GM08714 (cell line): ENCODE measurements around the gene ENDOG.
A peak's percentile ranks its signal among the peaks of the same experiment; 100 is the strongest.

Experiments
- H3K4me3 ChIP-seq: fragments of 200-500 bp; sonication (Bioruptor generic); 2 replicates; pipeline ENCODE4 v1.5.1; 2014; ENCODE audit warnings: mild to moderate bottlenecking, low read length, inconsistent platforms
- ZNF274 ChIP-seq: IDR thresholded peaks from 2 replicates; pipeline ENCODE4 v1.6.1; 2012; ENCODE audit warnings: mild to moderate bottlenecking, low read depth, low read length

Gene ENDOG

DNA sequence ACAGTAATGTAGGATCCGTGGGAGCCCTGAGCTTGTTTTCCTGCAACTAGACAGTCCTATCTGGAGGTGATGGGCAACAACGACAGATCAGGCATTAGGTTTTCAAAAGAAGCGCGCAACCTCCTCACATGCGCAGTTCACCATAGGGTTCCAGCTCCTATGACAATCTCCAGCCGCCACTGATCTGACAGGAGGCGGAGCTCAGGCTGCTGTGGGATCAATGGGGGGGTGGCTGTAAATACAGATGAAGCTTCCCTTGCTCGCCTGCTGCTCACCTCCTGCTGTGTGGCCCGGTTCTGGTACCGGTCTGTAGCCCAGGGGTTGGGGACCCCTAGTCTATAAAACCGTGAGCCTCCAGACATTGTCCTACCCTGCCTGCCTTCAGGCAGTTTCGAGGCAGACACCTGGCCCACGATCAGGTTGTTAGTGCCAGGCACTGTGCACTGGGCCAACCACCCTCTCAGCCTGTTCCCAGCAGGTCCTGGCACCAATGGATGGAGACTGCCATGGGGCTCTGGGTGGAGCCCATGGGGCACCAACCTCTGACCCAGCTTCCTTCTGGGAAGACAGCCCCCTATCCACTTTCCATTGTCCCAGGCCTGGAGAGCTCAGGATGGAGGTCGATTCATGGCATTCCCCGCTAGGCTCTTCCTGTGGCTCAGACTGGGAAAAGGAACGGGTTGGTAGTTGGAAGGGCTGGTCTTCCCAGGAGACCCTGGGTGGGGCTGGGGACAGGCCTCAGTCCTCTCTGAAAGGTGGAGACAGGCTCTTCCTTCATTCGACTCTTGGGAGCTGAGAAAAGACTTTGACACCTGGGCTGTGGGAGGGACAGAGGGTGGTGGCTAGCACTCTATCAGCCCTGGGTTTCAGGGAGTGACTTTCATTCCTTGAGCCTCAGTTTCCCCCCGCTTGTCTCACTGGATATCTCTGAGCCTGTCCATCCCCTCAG lies 1.7 kb downstream of the ENDOG start:
- no peak for TF ChIP-seq ZNF274
- H3K4me3 ChIP-seq: no peak overlapping the region

DNA sequence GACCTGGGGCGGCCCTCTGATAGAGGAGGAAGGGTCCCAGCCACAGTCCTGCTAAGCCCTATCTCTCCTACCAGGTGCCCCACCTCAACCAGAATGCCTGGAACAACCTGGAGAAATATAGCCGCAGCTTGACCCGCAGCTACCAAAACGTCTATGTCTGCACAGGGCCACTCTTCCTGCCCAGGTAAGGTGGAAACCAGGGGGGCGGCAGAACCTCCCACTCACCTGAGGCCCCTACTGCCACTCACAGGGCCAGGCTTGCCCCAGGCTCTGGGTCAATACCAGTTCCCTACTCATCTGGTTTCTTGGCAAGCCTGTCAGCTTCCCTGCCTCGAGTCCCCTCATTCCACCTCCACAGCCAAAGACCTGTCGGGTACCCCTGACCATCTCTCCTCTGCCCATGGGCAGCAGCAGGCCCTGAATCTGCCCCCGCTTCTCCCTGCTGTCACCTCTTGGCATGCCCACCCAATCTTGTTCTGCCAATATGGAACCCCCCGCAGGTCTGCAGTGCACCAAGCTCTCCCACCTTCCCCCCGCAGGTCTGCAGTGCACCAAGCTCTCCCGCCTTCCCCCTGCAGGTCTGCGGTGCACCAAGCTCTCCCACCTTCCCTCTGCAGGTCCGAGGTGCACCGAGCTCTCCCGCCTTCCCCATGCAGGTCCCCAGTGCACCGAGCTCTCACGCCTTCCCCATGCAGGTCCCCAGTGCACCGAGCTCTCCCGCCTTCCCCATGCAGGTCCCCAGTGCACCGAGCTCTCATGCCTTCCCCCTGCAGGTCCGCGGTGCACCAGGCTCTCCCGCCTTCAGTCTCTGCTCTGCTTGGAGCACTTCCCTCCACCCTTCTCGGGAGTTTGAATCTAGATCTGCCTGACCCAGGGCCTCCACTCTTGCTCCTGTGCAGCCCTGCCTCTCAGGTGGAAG lies 2.6 kb downstream of the ENDOG start:
- no peak overlapping the region for H3K4me3 ChIP-seq
- no peak for TF ChIP-seq ZNF274

DNA sequence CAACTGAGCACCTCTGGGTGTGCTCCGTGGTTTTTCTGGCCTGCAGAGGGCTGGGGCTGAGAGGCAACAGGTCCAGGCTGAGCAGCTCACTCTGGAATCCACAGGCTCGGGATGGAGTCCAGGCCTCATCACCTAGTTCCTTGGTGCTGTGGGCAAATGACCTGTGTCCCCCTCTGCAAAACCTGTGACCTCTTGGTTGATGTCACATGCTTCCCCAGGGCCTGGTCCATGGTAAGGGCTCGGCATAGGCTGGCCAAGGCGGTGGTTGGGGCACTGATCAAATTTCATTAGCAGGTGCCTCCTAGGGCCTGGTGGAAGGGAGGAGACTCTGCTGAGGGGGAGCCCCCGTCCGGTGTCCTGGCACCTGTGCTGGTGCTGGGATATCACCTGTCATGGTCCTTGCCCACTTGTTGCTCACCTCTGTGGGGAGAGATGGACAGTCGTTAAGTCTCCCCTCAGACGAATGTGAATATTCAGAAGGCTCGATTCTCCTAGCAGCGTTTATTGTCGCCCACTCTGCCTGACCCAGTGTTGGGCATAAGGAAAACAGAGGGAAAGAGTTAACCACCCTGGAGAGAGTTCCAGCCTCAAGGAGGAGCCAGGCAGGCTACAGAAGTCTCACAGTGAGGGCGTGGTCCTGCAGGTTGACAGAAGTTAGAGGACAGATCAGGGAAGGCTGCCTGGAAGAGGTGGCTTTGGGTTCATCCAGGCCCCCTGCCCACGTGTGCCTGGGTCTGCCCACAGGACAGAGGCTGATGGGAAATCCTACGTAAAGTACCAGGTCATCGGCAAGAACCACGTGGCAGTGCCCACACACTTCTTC lies 3.5 kb downstream of the ENDOG start:
- no peak overlapping the region for H3K4me3 ChIP-seq
- no peak for TF ChIP-seq ZNF274

DNA sequence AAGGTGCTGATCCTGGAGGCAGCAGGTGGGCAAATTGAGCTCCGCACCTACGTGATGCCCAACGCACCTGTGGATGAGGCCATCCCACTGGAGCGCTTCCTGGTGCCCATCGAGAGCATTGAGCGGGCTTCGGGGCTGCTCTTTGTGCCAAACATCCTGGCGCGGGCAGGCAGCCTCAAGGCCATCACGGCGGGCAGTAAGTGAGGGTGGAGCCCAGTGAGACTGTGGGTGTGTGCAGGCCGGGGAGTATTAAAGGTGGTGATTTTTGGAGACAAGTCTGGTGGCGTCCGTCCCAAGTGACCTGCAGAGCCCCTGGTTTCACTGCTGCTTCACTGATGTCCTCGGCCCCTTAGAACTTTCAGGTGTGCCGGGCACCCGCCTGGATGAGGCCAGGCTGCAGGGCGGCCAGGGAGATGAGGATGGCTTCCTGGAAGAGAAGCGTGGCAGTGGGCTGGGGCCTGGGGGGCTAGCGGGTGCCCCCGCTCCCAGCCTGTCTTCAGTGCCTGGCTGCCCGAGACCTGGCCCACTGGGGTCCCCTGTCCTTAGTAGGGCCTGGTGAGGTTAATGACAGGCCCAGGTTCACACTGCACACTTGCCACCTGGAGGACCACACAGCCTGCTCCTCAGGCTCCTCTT lies 4.2 kb downstream of the ENDOG start:
- TF ChIP-seq ZNF274: no peak
- H3K4me3 ChIP-seq: no peak overlapping the region

DNA sequence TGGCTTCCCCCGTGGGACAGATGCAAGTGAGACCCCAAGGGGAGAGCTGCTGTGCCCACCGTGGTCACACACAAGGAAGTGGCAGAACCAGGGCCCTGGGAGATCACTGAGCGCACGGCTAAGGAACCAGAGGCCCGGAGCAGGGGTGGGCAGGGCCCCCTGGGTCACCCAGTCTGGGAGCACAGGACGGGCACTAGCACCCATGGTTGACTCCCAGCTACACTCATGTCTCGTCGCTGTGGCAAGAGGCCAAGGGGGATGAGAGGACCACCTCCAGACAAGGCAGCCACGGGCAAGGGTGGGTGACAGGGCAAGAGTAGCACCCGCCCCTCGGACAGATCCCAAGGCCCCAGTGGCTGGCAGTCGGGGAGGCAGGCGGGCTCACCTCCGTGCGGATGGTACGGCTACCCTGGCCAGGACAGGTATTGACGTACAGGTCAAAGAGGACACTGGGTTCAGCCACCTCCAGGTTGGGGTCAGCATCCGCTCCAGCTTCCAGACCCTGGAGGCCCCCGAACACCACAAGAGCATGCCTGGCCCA lies 5.1 kb downstream of the ENDOG start:
- no peak overlapping the region for H3K4me3 ChIP-seq
- no peak for TF ChIP-seq ZNF274

DNA sequence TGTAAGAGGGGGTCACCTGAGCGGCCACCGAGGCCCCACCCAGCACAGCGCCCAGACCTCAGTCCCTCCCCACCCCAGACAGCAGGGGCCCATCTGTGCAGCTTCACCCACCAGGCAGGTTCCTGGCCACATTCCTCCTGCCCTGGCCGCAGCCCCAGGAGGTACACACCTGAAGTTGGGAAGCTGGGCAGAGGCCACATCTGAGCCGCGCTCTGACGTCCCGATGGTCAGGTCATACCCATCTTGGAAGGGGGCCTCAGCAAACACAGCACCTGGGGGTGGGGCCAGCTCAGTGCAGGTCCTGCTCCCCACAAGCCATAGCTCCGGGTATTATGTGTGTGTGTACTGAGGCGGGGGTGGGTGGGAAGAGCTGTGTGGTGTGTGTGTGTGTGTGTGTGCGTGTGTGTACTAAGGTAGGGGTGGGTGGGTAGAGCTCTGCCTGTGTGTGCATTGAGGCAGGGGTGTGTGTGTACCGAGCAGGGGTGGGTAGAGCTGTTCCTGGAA lies 5.7 kb downstream of the ENDOG start:
- TF ChIP-seq ZNF274: no peak
- no peak overlapping the region for H3K4me3 ChIP-seq

DNA sequence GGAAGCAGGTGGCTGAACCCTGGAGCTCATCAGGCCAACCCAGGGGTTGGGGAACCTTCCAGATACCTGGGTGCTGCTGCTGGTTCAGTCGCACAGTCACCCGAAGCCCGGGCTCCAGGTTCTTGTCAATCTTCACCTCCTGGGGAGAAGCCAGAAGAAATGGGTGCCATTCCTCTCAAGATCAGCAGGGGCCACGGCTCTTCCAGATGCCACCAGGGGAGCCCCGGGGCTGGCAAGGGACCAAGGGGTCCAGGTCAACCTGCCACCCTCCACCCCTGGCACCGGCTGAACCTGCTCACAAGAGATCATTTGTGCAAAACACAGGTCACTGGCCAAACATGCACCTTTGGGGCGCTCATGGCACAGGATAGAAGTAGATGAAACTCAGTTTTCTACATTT lies 6.6 kb downstream of the ENDOG start:
- TF ChIP-seq ZNF274: no peak
- no peak overlapping the region for H3K4me3 ChIP-seq

DNA sequence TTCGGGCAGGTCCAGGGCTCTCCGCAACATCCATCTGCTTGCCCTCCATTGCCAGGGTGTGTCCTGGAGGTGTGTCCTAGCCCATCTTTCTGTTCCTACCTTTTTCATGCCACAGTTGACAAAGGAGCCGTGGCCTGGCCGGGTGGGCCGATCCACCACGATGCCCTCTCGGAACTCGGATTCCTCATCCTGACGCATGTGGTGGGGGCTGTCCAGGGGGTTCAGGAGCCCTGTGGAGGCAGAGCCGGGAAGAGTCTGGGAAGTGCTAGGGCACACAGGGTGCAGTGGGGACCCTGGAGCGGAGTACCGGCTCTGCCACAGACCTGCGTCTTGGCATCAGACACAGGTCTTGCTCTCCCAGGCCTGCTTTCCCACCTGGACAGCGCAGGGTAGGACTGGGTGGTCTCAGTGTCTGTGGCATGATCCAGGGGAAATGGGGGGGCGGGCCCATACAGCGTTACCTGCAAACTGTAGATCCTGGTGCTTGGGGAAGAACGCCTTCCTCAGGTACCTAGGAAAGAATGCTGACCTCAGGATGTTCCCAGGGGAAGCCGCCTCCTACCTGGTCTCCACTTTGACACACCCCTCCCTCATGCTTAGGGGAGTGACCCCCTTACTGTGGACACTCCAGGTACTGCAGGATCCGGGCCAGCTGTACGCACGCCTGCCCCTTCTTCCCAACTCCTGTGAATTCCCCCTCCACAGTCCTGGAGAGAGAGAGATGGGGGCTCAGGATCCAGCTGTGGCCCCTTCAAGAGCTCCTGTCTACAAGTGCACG lies 7.8 kb downstream of the ENDOG start:
- H3K4me3 ChIP-seq: no peak overlapping the region

DNA sequence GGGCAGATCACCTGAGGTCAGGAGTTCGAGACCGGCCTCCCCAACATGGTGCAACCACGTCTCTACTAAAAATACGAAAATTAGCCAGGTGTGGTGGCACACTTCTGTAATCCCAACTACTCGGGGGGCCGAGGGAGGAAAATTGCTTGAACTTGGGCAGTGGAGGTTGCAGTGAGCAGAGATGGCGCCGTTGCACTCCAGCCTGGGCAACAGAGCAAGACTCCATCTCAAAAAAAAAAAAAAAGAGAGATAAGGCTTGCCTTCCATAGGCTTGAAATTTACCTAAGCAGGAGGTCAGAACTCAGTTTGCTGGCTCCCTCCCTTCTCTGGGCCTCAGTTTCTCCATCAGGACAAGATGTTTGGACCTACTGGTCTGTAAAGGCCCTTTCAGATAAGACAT lies 10.0 kb downstream of the ENDOG start:
- TF ChIP-seq ZNF274: no peak
- H3K4me3 ChIP-seq: peak overlapping the region; percentile 82; the same call in 1 of the 2 replicates

More for the DNA sequence above, 7.8 kb downstream of the ENDOG start:
- TF ChIP-seq ZNF274: no peak

DNA sequence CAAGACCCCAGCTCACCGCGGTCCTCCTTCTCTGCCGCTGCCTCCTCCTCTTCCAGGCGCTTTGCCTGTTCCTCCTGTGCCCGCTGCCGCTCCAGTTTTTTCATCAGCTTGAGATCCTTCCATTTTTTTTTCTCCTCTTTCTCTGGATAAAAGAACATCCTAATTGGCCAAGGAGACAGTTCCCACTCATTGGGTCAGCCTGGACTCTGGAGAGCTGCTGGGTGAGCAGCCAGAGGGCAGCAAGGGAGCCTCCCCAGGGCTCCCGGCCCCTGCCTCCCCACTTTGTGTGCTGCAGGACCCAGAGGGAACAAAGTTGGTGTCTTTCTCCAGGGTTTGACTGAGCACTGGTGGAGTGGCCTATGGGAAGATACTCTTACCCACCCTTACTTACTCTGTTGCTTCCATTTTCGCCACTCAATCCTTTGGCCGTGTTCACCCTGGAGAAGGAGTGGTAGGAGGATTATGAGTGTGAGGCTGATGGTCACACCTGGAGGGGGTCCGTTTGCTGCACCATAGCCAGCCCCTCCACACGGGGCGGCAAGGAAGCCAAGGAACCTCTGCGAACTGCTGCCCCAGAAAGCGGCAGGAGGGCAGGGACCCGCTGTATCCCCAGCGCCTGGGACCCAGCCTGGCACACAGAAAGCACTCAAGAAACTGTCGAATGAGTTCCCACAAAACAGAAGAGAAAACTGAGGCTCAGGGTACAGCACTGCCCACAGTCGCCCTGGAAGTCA lies 10.6 kb downstream of the ENDOG start:
- TF ChIP-seq ZNF274: no peak

DNA sequence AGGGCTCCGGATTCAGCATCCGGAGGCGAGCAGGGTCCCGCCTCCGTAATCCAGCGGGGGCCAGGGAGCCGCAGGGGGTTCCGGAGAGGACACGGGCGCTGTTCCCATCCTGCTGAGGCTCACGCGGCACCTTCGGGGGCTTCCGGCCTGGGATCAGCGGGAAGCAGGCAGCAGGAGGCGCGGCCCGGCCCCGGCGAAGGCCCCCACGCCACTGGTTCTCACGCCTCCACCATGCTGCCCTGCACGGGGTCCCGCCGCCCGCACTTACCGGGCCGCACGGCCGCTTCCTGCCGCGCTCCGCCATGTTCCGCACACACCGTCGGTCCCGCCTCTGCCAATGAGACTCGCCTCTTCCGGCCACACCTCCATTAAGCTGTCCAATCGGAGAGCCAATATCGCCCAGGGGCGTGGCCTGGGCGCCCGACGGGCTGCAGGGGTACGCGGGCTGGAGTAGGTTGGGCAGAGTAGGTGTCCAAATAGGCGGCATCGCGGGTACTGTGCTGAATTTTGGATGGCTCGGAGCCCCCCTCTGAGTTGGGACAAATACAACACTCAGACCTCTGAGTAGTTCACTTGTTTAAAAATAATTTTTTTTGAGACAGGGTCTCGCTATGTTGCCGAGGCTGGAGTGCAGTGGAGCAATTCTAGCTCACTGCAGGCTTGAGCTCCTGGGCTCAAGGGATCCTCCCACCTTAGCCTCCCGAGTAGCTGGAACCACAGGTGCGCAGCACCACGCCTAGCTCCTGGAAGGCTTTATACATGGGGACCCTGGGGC lies 11.4 kb downstream of the ENDOG start, which contains the start of gene SPOUT1:
Gene SPOUT1, minus strand, starts transcription at position 318 of the 775 bp plus-strand sequence. Its CDS starts 14 bp downstream, at position 304.
- TF ChIP-seq ZNF274: no peak

More for the DNA sequence above, 10.6 kb downstream of the ENDOG start:
- H3K4me3 ChIP-seq: peak overlapping the region; percentile 82

More for the DNA sequence above, 11.4 kb downstream of the ENDOG start, which contains the start of gene SPOUT1:
- H3K4me3 ChIP-seq: peak within 1 kb of the TSS; percentile 82
